Measurements from ENCODE around the gene SPATA24.

- TF ChIP-seq ZKSCAN8 (CRISPR knock-in tag; IDR thresholded peaks at IDR 0.05; ENCODE audit: borderline replicate concordance) (no peak), HMG20A (CRISPR knock-in tag; IDR thresholded peaks at IDR 0.05; ENCODE audit: borderline replicate concordance) (no peak), FOXP1 (IDR thresholded peaks at IDR 0.05) (no peak), FOXP1 (CRISPR knock-in tag; IDR thresholded peaks at IDR 0.05) (no peak), ZFP36L2 (CRISPR knock-in tag; IDR thresholded peaks at IDR 0.05) (no peak), ISX (CRISPR knock-in tag; conservative IDR thresholded peaks at IDR 0.05) (no peak), NR2F1 (CRISPR knock-in tag; IDR thresholded peaks at IDR 0.05) (no peak), MTA3 (CRISPR knock-in tag; IDR thresholded peaks at IDR 0.05) (no peak), ZBTB1 (CRISPR knock-in tag; IDR thresholded peaks at IDR 0.05; ENCODE audit: borderline replicate concordance) (no peak)
- TF ChIP-seq, protein P1, sequence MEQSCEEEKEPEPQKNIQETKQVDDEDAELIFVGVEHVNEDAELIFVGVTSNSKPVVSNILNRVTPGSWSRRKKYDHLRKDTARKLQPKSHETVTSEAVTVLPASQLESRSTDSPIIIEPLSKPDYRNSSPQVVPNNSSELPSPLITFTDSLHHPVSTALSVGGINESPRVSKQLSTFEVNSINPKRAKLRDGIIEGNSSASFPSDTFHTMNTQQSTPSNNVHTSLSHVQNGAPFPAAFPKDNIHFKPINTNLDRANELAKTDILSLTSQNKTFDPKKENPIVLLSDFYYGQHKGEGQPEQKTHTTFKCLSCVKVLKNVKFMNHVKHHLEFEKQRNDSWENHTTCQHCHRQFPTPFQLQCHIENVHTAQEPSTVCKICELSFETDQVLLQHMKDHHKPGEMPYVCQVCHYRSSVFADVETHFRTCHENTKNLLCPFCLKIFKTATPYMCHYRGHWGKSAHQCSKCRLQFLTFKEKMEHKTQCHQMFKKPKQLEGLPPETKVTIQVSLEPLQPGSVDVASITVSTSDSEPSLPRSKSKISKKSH (CRISPR knock-in tag; IDR thresholded peaks at IDR 0.05; ENCODE audit: borderline replicate concordance) = no peak
- TF ChIP-seq, protein P2, sequence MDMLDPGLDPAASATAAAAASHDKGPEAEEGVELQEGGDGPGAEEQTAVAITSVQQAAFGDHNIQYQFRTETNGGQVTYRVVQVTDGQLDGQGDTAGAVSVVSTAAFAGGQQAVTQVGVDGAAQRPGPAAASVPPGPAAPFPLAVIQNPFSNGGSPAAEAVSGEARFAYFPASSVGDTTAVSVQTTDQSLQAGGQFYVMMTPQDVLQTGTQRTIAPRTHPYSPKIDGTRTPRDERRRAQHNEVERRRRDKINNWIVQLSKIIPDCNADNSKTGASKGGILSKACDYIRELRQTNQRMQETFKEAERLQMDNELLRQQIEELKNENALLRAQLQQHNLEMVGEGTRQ (IDR thresholded peaks at IDR 0.05; ENCODE audit: low read depth, low read length) = no peak
- TF ChIP-seq, protein P2 (CRISPR knock-in tag; IDR thresholded peaks at IDR 0.05; ENCODE audit: borderline replicate concordance) = no peak
Measured at GRCh38 chr5:139360384-139360783, 43.5 kb downstream of the SPATA24 start.

Data from HepG2 (cell line).